ENCODE measurements around the gene PRAMEF25.
"Not testable (repeated sequence)": the region's sequence is repeated elsewhere in the genome, so short reads cannot be mapped to it uniquely, and the experiment has no call there.

The PRAMEF25 gene

GRCh38 chr1:13070474-13070873, at the start of gene PRAMEF25:
TSS of gene PRAMEF25 (plus strand) at chr1:13070774. CDS start at chr1:13073694, 2,920 bp downstream.
- not testable (repeated sequence) for DNase-seq

- not testable (repeated sequence) for DNase-seq
Observed at GRCh38 chr1:13056475-13056874, 14.1 kb upstream of the PRAMEF25 start, which contains the start of gene PRAMEF27. TSS of gene PRAMEF27 (minus strand) at chr1:13056575. CDS start at chr1:13053659, 2,916 bp downstream.

- DNase-seq: not testable (repeated sequence)
Observed at GRCh38 chr1:13116754-13117153, 46.2 kb downstream of the PRAMEF25 start, which contains the start of gene HNRNPCL2. TSS of gene HNRNPCL2 (minus strand) at chr1:13116854. CDS start at chr1:13116400, 454 bp downstream.
